H9 (cell line): ENCODE data around the gene DLK2. TPM values are rescaled to one million over a fixed set of nuclear protein-coding genes. Genes with fewer than 3 reads are reported as not detected.

Experiments used
- DNase-seq: peaks from one replicate; pipeline ENCODE4 v3.0.0-alpha.2; 2017
- H2AFZ ChIP-seq: one replicate; pipeline ENCODE4 v1.6.1; 2013; ENCODE audit warnings: mild to moderate bottlenecking, low read length, control low read depth, moderate library complexity
- H2AK5ac ChIP-seq: 2 replicates; pipeline ENCODE4 v1.6.1; 2013; ENCODE audit warnings: low read length, control low read depth, mixed read lengths; ENCODE audit not compliant: insufficient read length
- H2BK120ac ChIP-seq: one replicate; pipeline ENCODE4 v1.6.1; 2013; ENCODE audit warnings: low read depth, mild to moderate bottlenecking, low read length, control low read depth, inconsistent platforms; ENCODE audit not compliant: poor library complexity, severe bottlenecking
- H2BK12ac ChIP-seq: 2 replicates; pipeline ENCODE4 v1.6.1; 2013; ENCODE audit warnings: low read length, control low read depth, mixed read lengths, low read depth; ENCODE audit not compliant: insufficient read length
- H2BK15ac ChIP-seq: 2 replicates; pipeline ENCODE4 v1.6.1; 2013; ENCODE audit warnings: low read depth, low read length, control low read depth
- H2BK20ac ChIP-seq: one replicate; pipeline ENCODE4 v1.6.1; 2013; ENCODE audit warnings: low read depth, mild to moderate bottlenecking, low read length, control low read depth, inconsistent platforms; ENCODE audit not compliant: poor library complexity, severe bottlenecking
- H2BK5ac ChIP-seq: 2 replicates; pipeline ENCODE4 v1.6.1; 2013; ENCODE audit warnings: low read length, control low read depth, mixed read lengths; ENCODE audit not compliant: insufficient read length
- H3K14ac ChIP-seq: 2 replicates; pipeline ENCODE4 v1.6.1; 2013; ENCODE audit warnings: low read length, control low read depth; ENCODE audit not compliant: insufficient read depth
- H3K18ac ChIP-seq: 2 replicates; pipeline ENCODE4 v1.6.1; 2013; ENCODE audit warnings: low read depth, mild to moderate bottlenecking, mixed read lengths, low read length, control low read depth; ENCODE audit not compliant: insufficient read length
- H3K23ac ChIP-seq: 2 replicates; pipeline ENCODE4 v1.6.1; 2013; ENCODE audit warnings: low read length, control low read depth, mixed read lengths, low read depth; ENCODE audit not compliant: insufficient read length
- H3K23me2 ChIP-seq: 2 replicates; pipeline ENCODE4 v1.6.1; 2013; ENCODE audit warnings: low read depth, mild to moderate bottlenecking, mixed read lengths, low read length, control low read depth; ENCODE audit not compliant: insufficient read length, poor library complexity, severe bottlenecking
- H3K27ac ChIP-seq: 2 replicates; pipeline ENCODE4 v1.5.1; 2013; ENCODE audit warnings: low read length, control low read depth, mixed read lengths, low read depth; ENCODE audit not compliant: insufficient read length
- H3K27me3 ChIP-seq: 2 replicates; pipeline ENCODE4 v1.6.1; 2013; ENCODE audit warnings: low read length, control low read depth, inconsistent platforms; ENCODE audit not compliant: insufficient read depth
- H3K4ac ChIP-seq: 2 replicates; pipeline ENCODE4 v1.6.1; 2013; ENCODE audit warnings: low read depth, mild to moderate bottlenecking, control low read depth, inconsistent platforms, low read length, moderate library complexity
- H3K4me1 ChIP-seq: 2 replicates; pipeline ENCODE4 v1.6.1; 2013; ENCODE audit warnings: low read length, control low read depth, inconsistent platforms; ENCODE audit not compliant: insufficient read depth
- H3K4me2 ChIP-seq: 2 replicates; pipeline ENCODE4 v1.6.1; 2013; ENCODE audit warnings: low read length, control low read depth, mixed read lengths; ENCODE audit not compliant: insufficient read length, insufficient read depth
- H3K56ac ChIP-seq: 2 replicates; pipeline ENCODE4 v1.6.1; 2013; ENCODE audit warnings: low read depth, mild to moderate bottlenecking, mixed read lengths, low read length, control low read depth; ENCODE audit not compliant: insufficient read length
- H3K79me1 ChIP-seq: 2 replicates; pipeline ENCODE4 v1.6.1; 2013; ENCODE audit warnings: low read depth, mild to moderate bottlenecking, moderate library complexity, low read length, control low read depth, inconsistent platforms; ENCODE audit not compliant: insufficient read depth, poor library complexity, severe bottlenecking
- H3K79me2 ChIP-seq: 2 replicates; pipeline ENCODE4 v1.6.1; 2013; ENCODE audit warnings: low read length, control low read depth, inconsistent platforms; ENCODE audit not compliant: insufficient read depth
- H3K9ac ChIP-seq: 2 replicates; pipeline ENCODE4 v1.6.1; 2013; ENCODE audit warnings: low read length, control low read depth, mixed read lengths; ENCODE audit not compliant: insufficient read length; ENCODE audit errors: extremely low read depth
- H3K9me3 ChIP-seq: one replicate; pipeline ENCODE4 v1.6.1; 2013; ENCODE audit warnings: low read depth, low read length, inconsistent platforms; ENCODE audit not compliant: control insufficient read depth
- H3T11ph ChIP-seq: one replicate; pipeline ENCODE4 v1.6.1; 2013; ENCODE audit warnings: mild to moderate bottlenecking, low read length, control low read depth, inconsistent platforms
- H4K20me1 ChIP-seq: one replicate; pipeline ENCODE4 v1.6.1; 2013; ENCODE audit not compliant: control insufficient read depth, insufficient read length, insufficient read depth
- H4K5ac ChIP-seq: 2 replicates; pipeline ENCODE4 v1.6.1; 2013; ENCODE audit warnings: low read depth, mild to moderate bottlenecking, mixed read lengths, low read length, control low read depth; ENCODE audit not compliant: insufficient read length
- H4K8ac ChIP-seq: replicated peaks from 2 replicates; pipeline ENCODE4 v1.6.1; 2013; ENCODE audit warnings: low read length, control low read depth, mixed read lengths, low read depth; ENCODE audit not compliant: insufficient read length
- H4K91ac ChIP-seq: 2 replicates; pipeline ENCODE4 v1.6.1; 2013; ENCODE audit warnings: low read depth, mild to moderate bottlenecking, moderate library complexity, mixed read lengths, low read length, control low read depth; ENCODE audit not compliant: insufficient read length
- H3K27ac Mint-ChIP-seq, 3 experiments: 2 replicates in 2 of 3; 3 replicates in 1 of 3; pipeline ENCODE4 v1.8.0; 2020 to 2021; ENCODE audit warnings: mixed read lengths in 3 of 3, mild to moderate bottlenecking in 1 of 3, moderate library complexity in 1 of 3
- H3K27me3 Mint-ChIP-seq: 2 replicates; pipeline ENCODE4 v1.8.0; 2021; ENCODE audit warnings: low read depth, mild to moderate bottlenecking, moderate library complexity, mixed read lengths
- H3K36me3 Mint-ChIP-seq, 3 experiments: 2 replicates in 2 of 3; 3 replicates in 1 of 3; pipeline ENCODE4 v1.8.0; 2020 to 2021; ENCODE audit warnings: low read depth in 3 of 3, mixed read lengths in 3 of 3; ENCODE audit not compliant: insufficient read depth in 1 of 3
- H3K4me1 Mint-ChIP-seq, 2 experiments: 2 replicates each; pipeline ENCODE4 v1.8.0; 2020; ENCODE audit warnings: mixed read lengths in 2 of 2
- H3K4me3 Mint-ChIP-seq, 2 experiments: 2 replicates in 1 of 2; 3 replicates in 1 of 2; pipeline ENCODE4 v1.8.0; 2020 to 2021; ENCODE audit warnings: mild to moderate bottlenecking in 2 of 2, mixed read lengths in 2 of 2, moderate library complexity in 1 of 2
- H3K9me3 Mint-ChIP-seq, 2 experiments: 2 replicates in 1 of 2; 3 replicates in 1 of 2; pipeline ENCODE4 v1.8.0; 2020; ENCODE audit warnings: mild to moderate bottlenecking in 2 of 2, mixed read lengths in 2 of 2, moderate library complexity in 1 of 2
- CTCF ChIP-seq: fragments of 200-600 bp; sonication (generic); conservative IDR thresholded peaks from 3 replicates; pipeline ENCODE4 v1.8.0; 2021; ENCODE audit warnings: antibody characterized with exemption, mild to moderate bottlenecking
- WGBS: extraction: QIAGEN DNeasy Blood & Tissue Kit; methylation state at CpG from one replicate; pipeline ENCODE4 v1.1.7; 2013; ENCODE audit warnings: missing lambda C conversion rate, low lambda C conversion rate, mixed read lengths; ENCODE audit not compliant: insufficient read length; ENCODE audit errors: extremely low coverage; 5-methylcytosine and 5-hydroxymethylcytosine counted together
- total RNA-seq: library from RNA; stranded (reverse); gene quantifications from 2 replicates; pipeline ENCODE4 v1.2.1, GENCODE V29; 2021

DLK2 gene
- total RNA-seq, 1 experiment from 2014 or later = 0.96 TPM

DNA sequence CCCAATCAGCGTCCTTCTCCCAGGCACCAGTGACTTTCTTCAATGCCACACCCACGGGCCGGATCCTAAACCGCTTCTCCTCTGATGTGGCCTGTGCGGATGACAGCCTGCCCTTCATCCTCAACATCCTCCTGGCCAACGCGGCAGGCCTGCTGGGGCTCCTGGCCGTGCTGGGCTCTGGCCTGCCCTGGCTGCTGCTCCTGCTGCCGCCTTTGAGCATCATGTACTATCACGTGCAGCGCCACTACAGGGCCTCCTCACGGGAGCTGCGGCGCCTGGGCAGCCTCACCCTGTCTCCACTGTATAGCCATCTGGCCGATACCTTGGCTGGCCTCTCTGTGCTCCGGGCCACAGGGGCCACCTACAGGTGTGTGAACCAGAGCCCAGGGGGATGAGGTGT, 9.8 kb downstream of the DLK2 start:
- Mint-ChIP-seq H3K27ac (no peak overlapping the region), H3K36me3 (peaks cover 0 to 59% (median 44%) of the 10 kb centered on the region in 3 experiments; a peak in 5 of 7 replicates), H3K9me3 (no peaks in the 10 kb centered on the region), H3K27me3 (no peaks in the 10 kb centered on the region; the same call in 1 of the 2 replicates), H3K4me3 (no peak overlapping the region), H3K4me1 (no peaks in the 10 kb centered on the region)
- no peak overlapping the region for H2BK120ac ChIP-seq
- no peaks in the 10 kb centered on the region for H3K27me3 ChIP-seq
- no peak overlapping the region for H2AK5ac ChIP-seq
- H3K79me2 ChIP-seq = no peaks in the 10 kb centered on the region
- no peak for TF ChIP-seq CTCF
- no peak overlapping the region for H2BK15ac ChIP-seq
- no peak overlapping the region for H3K4ac ChIP-seq
- no peak overlapping the region for H3K9ac ChIP-seq
- H3K14ac ChIP-seq = no peak overlapping the region
- no peak overlapping the region for H2AFZ ChIP-seq
- no peak overlapping the region for H3K18ac ChIP-seq
- no peak overlapping the region for H3K23ac ChIP-seq
- H3K4me1 ChIP-seq = no peaks in the 10 kb centered on the region
- no peaks in the 10 kb centered on the region for H4K20me1 ChIP-seq
- no peak overlapping the region for H4K5ac ChIP-seq
- no peaks in the 10 kb centered on the region for H3K23me2 ChIP-seq
- H3T11ph ChIP-seq = no peak overlapping the region
- H3K79me1 ChIP-seq = no peaks in the 10 kb centered on the region
- H4K8ac ChIP-seq = no peak overlapping the region
- H3K56ac ChIP-seq = no peak overlapping the region
- no peak overlapping the region for H2BK12ac ChIP-seq
- H3K27ac ChIP-seq = no peak overlapping the region
- H2BK20ac ChIP-seq = no peak overlapping the region
- H2BK5ac ChIP-seq = no peak overlapping the region
- H4K91ac ChIP-seq = no peak overlapping the region
- no peak for DNase-seq
- H3K9me3 ChIP-seq = no peaks in the 10 kb centered on the region
- WGBS = no CpG with 5 or more reads among the region's 16 CpGs
- no peak overlapping the region for H3K4me2 ChIP-seq
